ENCODE data around the gene SORCS2. TPM values are rescaled to one million over a fixed set of nuclear protein-coding genes. Genes with fewer than 3 reads are reported as not detected.

SORCS2 gene
- total RNA-seq, 1 experiment from 2014 or later: not detected

- BruUV-seq (replicated peaks): no TSS peak
- intact Hi-C loops (cut with micrococcal nuclease): no loop called here
Measured at GRCh38 chr4:7419961-7420660, 227.8 kb downstream of the SORCS2 start.

GRCh38 chr4:7420661-7421040 is 228.3 kb downstream of the SORCS2 start:
- POLR2A ChIA-PET: no interaction called here
- no peaks in the 10 kb centered on the region for H3K9me3 Mint-ChIP-seq (ENCODE audit: unreplicated experiment)
- H3K27me3 Mint-ChIP-seq (ENCODE audit: insufficient read depth, unreplicated experiment): no peaks in the 10 kb centered on the region
- H3K36me3 Mint-ChIP-seq (ENCODE audit: insufficient read depth, unreplicated experiment): no peaks in the 10 kb centered on the region
- TF ChIP-seq CTCF (IDR thresholded peaks at IDR 0.05; ENCODE audit: unreplicated experiment): no peak
- H3K4me1 Mint-ChIP-seq (ENCODE audit: insufficient read depth, unreplicated experiment): no peaks in the 10 kb centered on the region
- H3K27ac Mint-ChIP-seq (ENCODE audit: low read depth, unreplicated experiment): no peak overlapping the region
- CTCF ChIA-PET: interaction anchor here (0.6 kb wide), 1 partner anchor 59 kb away, joined by 4 read pairs; no protein-coding TSS in a partner anchor
- no peak overlapping the region for H3K4me3 Mint-ChIP-seq (ENCODE audit: unreplicated experiment)
- intact Hi-C loops (cut with micrococcal nuclease): no loop called here
- no peak for DNase-seq (ENCODE audit: unreplicated experiment)
- BruUV-seq (replicated peaks): no TSS peak

More at GRCh38 chr4:7419961-7420660, 227.8 kb downstream of the SORCS2 start:
- TF ChIP-seq CTCF (IDR thresholded peaks at IDR 0.05; ENCODE audit: unreplicated experiment): no peak
- Mint-ChIP-seq H3K9me3 (ENCODE audit: unreplicated experiment) (no peaks in the 10 kb centered on the region), H3K36me3 (ENCODE audit: insufficient read depth, unreplicated experiment) (no peaks in the 10 kb centered on the region), H3K4me3 (ENCODE audit: unreplicated experiment) (no peak overlapping the region), H3K27ac (ENCODE audit: low read depth, unreplicated experiment) (no peak overlapping the region), H3K4me1 (ENCODE audit: insufficient read depth, unreplicated experiment) (no peaks in the 10 kb centered on the region), H3K27me3 (ENCODE audit: insufficient read depth, unreplicated experiment) (no peaks in the 10 kb centered on the region)
- POLR2A ChIA-PET: interaction anchor here (0.6 to 1.2 kb wide), 2 partner anchors 9 to 84 kb away, joined by 3 read pairs; no protein-coding TSS in a partner anchor
- no peak for DNase-seq (ENCODE audit: unreplicated experiment)
- CTCF ChIA-PET: interaction anchor here (0.5 kb wide), 1 partner anchor 353 kb away, joined by 3 read pairs; no protein-coding TSS in a partner anchor

- POLR2A ChIA-PET: no interaction called here
- no peak overlapping the region for H3K4me3 Mint-ChIP-seq (ENCODE audit: unreplicated experiment)
- TF ChIP-seq CTCF (IDR thresholded peaks at IDR 0.05; ENCODE audit: unreplicated experiment): no peak
- H3K36me3 Mint-ChIP-seq (ENCODE audit: insufficient read depth, unreplicated experiment): no peaks in the 10 kb centered on the region
- intact Hi-C loops (cut with micrococcal nuclease): no loop called here
- H3K27me3 Mint-ChIP-seq (ENCODE audit: insufficient read depth, unreplicated experiment): no peaks in the 10 kb centered on the region
- H3K4me1 Mint-ChIP-seq (ENCODE audit: insufficient read depth, unreplicated experiment): no peaks in the 10 kb centered on the region
- H3K27ac Mint-ChIP-seq (ENCODE audit: low read depth, unreplicated experiment): no peak overlapping the region
- CTCF ChIA-PET: interaction anchor here (0.6 kb wide), 1 partner anchor 58 kb away, joined by 4 read pairs; no protein-coding TSS in a partner anchor
- H3K9me3 Mint-ChIP-seq (ENCODE audit: unreplicated experiment): no peaks in the 10 kb centered on the region
- DNase-seq (ENCODE audit: unreplicated experiment): no peak
- BruUV-seq (replicated peaks): no TSS peak
Measured at GRCh38 chr4:7421356-7422150, 229.2 kb downstream of the SORCS2 start.

GRCh38 chr4:7422151-7422897 is 230.0 kb downstream of the SORCS2 start:
- no peak overlapping the region for H3K27ac Mint-ChIP-seq (ENCODE audit: low read depth, unreplicated experiment)
- POLR2A ChIA-PET: no interaction called here
- TF ChIP-seq CTCF (IDR thresholded peaks at IDR 0.05; ENCODE audit: unreplicated experiment): no peak
- CTCF ChIA-PET: interaction anchor here (0.6 kb wide), 1 partner anchor 117 kb away, joined by 3 read pairs; no protein-coding TSS in a partner anchor
- no peaks in the 10 kb centered on the region for H3K9me3 Mint-ChIP-seq (ENCODE audit: unreplicated experiment)
- DNase-seq (ENCODE audit: unreplicated experiment): no peak
- intact Hi-C loops (cut with micrococcal nuclease): no loop called here
- H3K4me1 Mint-ChIP-seq (ENCODE audit: insufficient read depth, unreplicated experiment): no peaks in the 10 kb centered on the region
- H3K36me3 Mint-ChIP-seq (ENCODE audit: insufficient read depth, unreplicated experiment): no peaks in the 10 kb centered on the region
- no peak overlapping the region for H3K4me3 Mint-ChIP-seq (ENCODE audit: unreplicated experiment)
- no peaks in the 10 kb centered on the region for H3K27me3 Mint-ChIP-seq (ENCODE audit: insufficient read depth, unreplicated experiment)
- no TSS peak for BruUV-seq (replicated peaks)

All from MCF 10A (cell line).